AG08396 (cell line): ENCODE data around the gene PLD4.
"Not testable (repeated sequence)": the region's sequence is repeated elsewhere in the genome, so short reads cannot be mapped to it uniquely, and the experiment has no call there.

Source experiments
- DNase-seq: peaks from one replicate; pipeline ENCODE4 v3.0.0; 2012; ENCODE audit warnings: low spot score, mixed read lengths

PLD4 gene

DNA sequence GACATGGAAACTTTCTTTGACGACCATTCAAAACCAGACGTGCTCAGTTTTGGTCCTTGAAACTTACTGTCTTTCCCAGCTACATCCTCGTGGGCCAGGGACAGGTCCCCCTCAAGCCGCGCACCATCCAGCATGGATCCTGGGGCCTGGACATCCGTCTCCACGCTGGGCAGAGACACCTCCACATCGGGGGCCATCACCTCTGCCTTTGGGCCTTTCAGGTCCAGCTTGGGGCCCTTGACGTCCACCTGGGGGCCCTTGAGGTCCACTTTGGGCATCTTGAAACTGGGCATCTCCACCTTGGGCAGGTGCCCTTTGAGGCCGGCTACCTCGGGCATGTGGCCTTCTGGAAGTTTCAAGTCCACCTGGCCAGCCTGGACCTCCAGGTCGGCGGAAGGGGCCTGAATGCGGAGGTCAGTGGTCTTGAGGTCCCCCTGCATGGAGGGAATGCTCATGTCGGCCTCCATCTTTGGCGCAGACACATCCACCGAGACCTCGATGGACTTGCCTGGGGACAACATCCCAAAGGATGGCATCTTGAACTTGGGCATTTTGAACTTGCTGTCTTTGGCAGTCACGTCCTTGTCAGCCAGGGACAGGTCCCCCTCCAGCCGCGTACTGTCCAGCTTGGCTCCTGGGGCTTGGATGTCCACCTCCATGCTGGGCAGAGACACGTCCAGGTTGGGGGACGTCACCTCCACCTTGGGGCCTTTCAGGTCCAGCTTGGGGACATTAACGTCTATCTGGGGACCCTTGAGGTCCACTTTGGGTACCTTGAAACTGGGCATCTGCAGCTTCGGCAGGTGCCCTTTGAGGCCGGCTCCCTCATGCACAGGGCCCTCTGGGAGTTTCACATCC is 17.1 kb downstream of the PLD4 start:
- no peak for DNase-seq

DNA sequence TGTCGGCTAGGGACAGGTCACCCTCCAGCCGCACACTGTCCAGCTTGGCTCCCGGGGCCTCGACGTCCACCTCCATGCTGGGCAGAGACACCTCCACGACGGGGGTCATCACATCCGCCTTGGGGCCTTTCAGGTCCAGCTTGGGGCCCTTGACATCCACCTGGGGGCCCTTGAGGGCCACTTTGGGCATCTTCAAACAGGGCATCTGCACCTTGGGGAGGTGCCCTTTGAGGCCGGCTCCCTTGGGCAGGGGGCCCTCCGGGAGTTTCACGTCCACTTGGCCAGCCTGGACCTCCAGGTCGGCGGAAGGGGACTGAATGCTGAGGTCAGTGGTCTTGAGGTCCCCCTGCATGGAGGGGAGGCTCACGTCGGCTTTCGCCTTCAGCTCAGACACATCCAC is 17.9 kb downstream of the PLD4 start:
- DNase-seq, result no peak

- not testable (repeated sequence) for DNase-seq
Observed at GRCh38 chr14:104943216-104944015, 18.7 kb downstream of the PLD4 start.

GRCh38 chr14:104944016-104944308 is 19.3 kb downstream of the PLD4 start:
- not testable (repeated sequence) for DNase-seq

GRCh38 chr14:104944436-104945205 is 19.9 kb downstream of the PLD4 start:
- not testable (repeated sequence) for DNase-seq

DNA sequence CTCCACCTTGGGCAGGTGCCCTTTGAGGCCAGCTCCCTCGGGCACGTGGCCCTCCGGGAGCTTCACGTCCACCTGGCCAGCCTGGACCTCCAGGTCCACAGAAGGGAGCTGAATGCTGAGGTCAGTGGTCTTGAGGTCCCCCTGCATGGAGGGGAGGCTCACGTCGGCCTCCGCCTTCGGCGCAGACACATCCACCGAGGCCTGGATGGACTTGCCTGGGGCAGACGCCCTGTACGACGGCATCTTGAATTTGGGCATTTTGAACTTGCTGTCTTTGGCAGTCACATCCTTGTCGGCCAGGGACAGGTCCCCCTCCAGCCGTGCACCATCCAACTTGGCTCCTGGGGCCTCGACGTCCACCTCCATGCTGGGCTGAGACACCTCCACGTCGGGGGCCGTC is 20.6 kb downstream of the PLD4 start:
- DNase-seq, result not testable (repeated sequence)

GRCh38 chr14:104945986-104946965 is 21.6 kb downstream of the PLD4 start:
- not testable (repeated sequence) for DNase-seq

GRCh38 chr14:104947201-104947600 is 22.5 kb downstream of the PLD4 start:
- not testable (repeated sequence) for DNase-seq

- not testable (repeated sequence) for DNase-seq
Observed at GRCh38 chr14:104947881-104948735, 23.4 kb downstream of the PLD4 start.

- no peak for DNase-seq
Observed at GRCh38 chr14:104948736-104949031, 24.0 kb downstream of the PLD4 start.

GRCh38 chr14:104949406-104949955 is 24.8 kb downstream of the PLD4 start:
- not testable (repeated sequence) for DNase-seq

DNA sequence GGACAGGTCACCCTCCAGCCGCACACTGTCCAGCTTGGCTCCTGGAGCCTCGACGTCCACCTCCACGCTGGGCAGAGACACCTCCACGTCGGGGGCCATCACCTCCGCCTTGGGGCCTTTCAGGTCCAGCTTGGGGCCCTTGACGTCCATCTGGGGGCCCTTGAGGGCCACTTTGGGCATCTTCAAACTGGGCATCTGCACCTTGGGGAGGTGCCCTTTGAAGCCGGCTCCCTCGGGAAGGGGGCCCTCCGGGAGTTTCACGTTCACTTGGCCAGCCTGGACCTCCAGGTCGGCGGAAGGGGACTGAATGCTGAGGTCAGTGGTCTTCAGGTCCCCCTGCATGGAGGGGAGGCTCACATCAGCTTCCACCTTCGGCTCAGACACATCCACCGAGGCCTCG is 25.3 kb downstream of the PLD4 start:
- no peak for DNase-seq

- not testable (repeated sequence) for DNase-seq
Observed at GRCh38 chr14:104950701-104951100, 26.0 kb downstream of the PLD4 start.

- DNase-seq, result not testable (repeated sequence)
Observed at GRCh38 chr14:104951863-104952657, 27.4 kb downstream of the PLD4 start.

- no peak for DNase-seq
Observed at GRCh38 chr14:104953097-104953496, 28.4 kb downstream of the PLD4 start.

- DNase-seq, result peak; percentile 2
Observed at GRCh38 chr14:104953896-104954656, 29.4 kb downstream of the PLD4 start.

DNA sequence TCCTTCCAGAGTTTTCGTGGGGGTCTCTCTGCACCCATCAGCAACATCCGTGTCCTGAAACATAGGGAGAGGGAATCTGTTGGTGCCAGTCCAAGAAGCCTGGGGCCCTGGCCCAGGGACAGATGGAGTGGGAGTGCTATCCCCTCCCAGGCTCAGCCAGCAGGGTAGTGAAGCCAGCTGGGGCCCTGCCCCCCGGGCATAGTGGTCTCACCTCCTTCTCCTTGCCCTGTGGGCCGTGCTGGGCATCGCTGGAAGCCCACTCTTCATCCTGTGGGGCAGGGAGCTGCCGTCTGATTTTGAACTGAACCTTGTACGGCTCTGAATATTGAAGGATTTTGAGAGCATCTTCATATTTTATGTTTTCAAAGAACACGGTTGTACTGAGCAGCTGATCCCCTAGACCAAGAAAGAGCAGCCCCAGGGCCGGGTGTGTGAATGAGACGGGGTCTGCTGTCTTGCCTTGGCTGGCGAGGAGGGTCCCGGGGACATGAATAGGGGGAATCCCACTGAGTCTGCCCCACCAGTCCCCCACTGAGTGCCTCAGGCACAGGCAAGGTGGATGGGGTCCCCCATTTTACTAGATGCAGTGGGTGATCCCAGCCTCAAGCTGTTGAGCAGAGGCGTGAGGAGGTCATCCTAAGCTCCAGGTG is 30.2 kb downstream of the PLD4 start:
- DNase-seq, result peak; percentile 3

GRCh38 chr14:104955396-104955770 is 30.7 kb downstream of the PLD4 start:
- DNase-seq, result no peak
